GM12878 (cell line): ENCODE data around the gene ARSD. TPM values are rescaled to one million over a fixed set of nuclear protein-coding genes. Genes with fewer than 3 reads are reported as not detected.

Experiments
- ATAC-seq: fragments of 200-7000 bp; cut with Tn5 transposase; 3 replicates; pipeline ENCODE4 v1.9.1; 2020; ENCODE audit warnings: mild to moderate bottlenecking, moderate library complexity
- BruUV-seq: library from RNA; stranded (reverse); fragments of 400-500 nt; replicated peaks from 2 replicates; lab custom pipeline; 2021; lab: Mats Ljungman, UMichigan
- CTCF ChIA-PET: fragments of 300-600 bp; sonication (Branson Sonifier 250); formaldehyde crosslinking; extraction: SDS; loops from one replicate; lab custom pipeline; 2021; ENCODE audit warnings: inconsistent platforms; lab: Yijun Ruan, JAX
- POLR2A ChIA-PET: fragments of 350-600 bp; formaldehyde crosslinking; extraction: SDS; loops from one replicate; lab custom pipeline; 2021; ENCODE audit warnings: inconsistent platforms; lab: Charles Lee
- RAD21 ChIA-PET: fragments of 300-600 bp; sonication (Branson Sonifier 250); formaldehyde crosslinking; loops from one replicate; lab custom pipeline; 2023; ENCODE audit warnings: antibody characterized with exemption; ENCODE audit not compliant: unreplicated experiment; lab: Charles Lee
- SMC1A ChIA-PET: fragments of 300-600 bp; sonication (Branson Sonifier 250); formaldehyde crosslinking; loops from one replicate; lab custom pipeline; 2023; ENCODE audit not compliant: unreplicated experiment, uncharacterized antibody; lab: Charles Lee
- DNase-seq: peaks from one replicate; pipeline ENCODE4 v3.0.0-alpha.2; 2011; ENCODE audit warnings: low read depth, low spot score
- FAIRE-seq: peaks from 3 replicates; lab custom pipeline; 2011; peaks lifted over from hg19 to GRCh38; lab: Jason Lieb, UNC
- H2AFZ ChIP-seq: 2 replicates; pipeline ENCODE4 v1.6.0; 2011; ENCODE audit warnings: low read depth, low read length, control low read depth; ENCODE audit not compliant: control insufficient read depth
- H3K27ac ChIP-seq: 2 replicates; pipeline ENCODE4 v1.5.1; 2011; ENCODE audit warnings: control low read depth; ENCODE audit not compliant: control insufficient read depth, insufficient read depth
- H3K27me3 ChIP-seq, 2 experiments: replicated peaks in 1 of 2; 2 replicates each; pipeline versions ENCODE4 v1.6.0 to v1.6.1; 2011; ENCODE audit warnings: low read length in 1 of 2; ENCODE audit not compliant: control insufficient read depth in 2 of 2, insufficient read depth in 2 of 2
- H3K36me3 ChIP-seq, 2 experiments: 2 replicates each; pipeline ENCODE4 v1.5.1; 2011; ENCODE audit warnings: low read length in 1 of 2; ENCODE audit not compliant: control insufficient read depth in 2 of 2, insufficient read depth in 2 of 2
- H3K4me1 ChIP-seq: 2 replicates; pipeline ENCODE4 v1.6.1; 2011; ENCODE audit warnings: mild to moderate bottlenecking, low read length, moderate library complexity, mixed read lengths; ENCODE audit not compliant: control insufficient read depth, insufficient read depth
- H3K4me2 ChIP-seq: 2 replicates; pipeline ENCODE4 v1.6.0; 2011; ENCODE audit warnings: control low read depth; ENCODE audit not compliant: control insufficient read depth, insufficient read depth
- H3K4me3 ChIP-seq: fragments of 200-600 bp; sonication (generic); 2 replicates; pipeline ENCODE4 v1.5.1; 2016
- H3K79me2 ChIP-seq: 2 replicates; pipeline ENCODE4 v1.6.0; 2011; ENCODE audit warnings: low read length; ENCODE audit not compliant: control insufficient read depth, insufficient read depth
- H3K9ac ChIP-seq: 2 replicates; pipeline ENCODE4 v1.8.0; 2011; ENCODE audit warnings: low read length, control low read depth, mixed read lengths; ENCODE audit not compliant: control insufficient read depth, insufficient read depth
- H3K9me3 ChIP-seq: replicated peaks from 3 replicates; pipeline ENCODE4 v1.5.1; 2011; ENCODE audit warnings: mild to moderate bottlenecking, low read length; ENCODE audit not compliant: control insufficient read depth, insufficient read depth
- H4K20me1 ChIP-seq: 2 replicates; pipeline ENCODE4 v1.6.0; 2011; ENCODE audit not compliant: control insufficient read depth, insufficient read depth
- EZH2 ChIP-seq: IDR thresholded peaks from 2 replicates; pipeline ENCODE4 v1.6.1; 2012; ENCODE audit warnings: low read depth, mild to moderate bottlenecking, control low read depth, inconsistent platforms, low read length, borderline replicate concordance; ENCODE audit not compliant: control insufficient read depth
- GATAD2B ChIP-seq: fragments of 450-650 bp; conservative IDR thresholded peaks from 2 replicates; pipeline ENCODE4 v1.6.1; 2017; ENCODE audit warnings: low read depth, mild to moderate bottlenecking, moderate library complexity
- HCFC1 ChIP-seq: fragments of 150-350 bp; IDR thresholded peaks from 2 replicates; pipeline ENCODE4 v1.6.1; 2014; ENCODE audit warnings: low read length
- IKZF1 ChIP-seq: fragments of 450-650 bp; conservative IDR thresholded peaks from 2 replicates; pipeline ENCODE4 v1.6.1; 2017; ENCODE audit warnings: antibody characterized with exemption, mild to moderate bottlenecking
- JUND ChIP-seq: IDR thresholded peaks from 2 replicates; pipeline ENCODE4 v1.6.1; 2012; ENCODE audit warnings: low read depth, mild to moderate bottlenecking, low read length, improper control_type of control experiment, moderate library complexity
- NFYA ChIP-seq: IDR thresholded peaks from 2 replicates; pipeline ENCODE4 v1.6.1; 2011; ENCODE audit warnings: low read depth, mild to moderate bottlenecking, low read length, improper control_type of control experiment, borderline replicate concordance
- NR2C1 ChIP-seq: fragments of 450-650 bp; IDR thresholded peaks from 2 replicates; pipeline ENCODE4 v1.6.1; 2017; ENCODE audit warnings: antibody characterized with exemption, mild to moderate bottlenecking, moderate library complexity
- POLR2A ChIP-seq: IDR thresholded peaks from 2 replicates; pipeline ENCODE4 v1.6.1; 2011; ENCODE audit warnings: low read depth, mild to moderate bottlenecking, low read length
- RFX5 ChIP-seq: IDR thresholded peaks from 2 replicates; pipeline ENCODE4 v1.6.1; 2011; ENCODE audit warnings: low read depth, low read length, improper control_type of control experiment
- SREBF1 ChIP-seq: IDR thresholded peaks from 2 replicates; pipeline ENCODE4 v1.6.1; 2012; ENCODE audit warnings: mild to moderate bottlenecking, low read length
- TARDBP ChIP-seq: IDR thresholded peaks from 2 replicates; pipeline ENCODE4 v1.6.1; 2016; ENCODE audit warnings: borderline replicate concordance
- ZNF384 ChIP-seq: IDR thresholded peaks from 2 replicates; pipeline ENCODE4 v1.6.1; 2012; ENCODE audit warnings: low read depth, mild to moderate bottlenecking, low read length, improper control_type of control experiment, borderline replicate concordance
- WGBS: methylation state at CpG from one replicate; pipeline ENCODE4 v1.1.6; 2016; ENCODE audit warnings: low lambda C conversion rate; ENCODE audit not compliant: insufficient replicate concordance, insufficient coverage; ENCODE audit errors: missing lambda C conversion rate; 5-methylcytosine and 5-hydroxymethylcytosine counted together
- in situ Hi-C: fragments of 300-500 bp; cut with MboI; formaldehyde crosslinking; loops from 9 replicates; pipeline ENCODE4 v1.14.3; 2018; ENCODE audit warnings: mixed read lengths
- intact Hi-C: fragments of 100-400 bp; cut with micrococcal nuclease; formaldehyde crosslinking; loops from one replicate; pipeline ENCODE4 v1.14.2; 2022; ENCODE audit not compliant: unreplicated experiment
- polyA plus RNA-seq, 11 experiments: library from polyadenylated mRNA; depleted of rRNA in 4 of 11; unstranded in 6 of 11; stranded (reverse) in 5 of 11; fragments of >200 nt; fragmentation: Nextera tagmentation in 4 of 11; fragmentation: Illumina TruSeq in 1 of 11; extraction: Ambion mirVana in 4 of 11; extraction: Trizol in 1 of 11; gene quantifications; 1 replicate in 1 of 11; 2 replicates in 10 of 11; pipeline versions ENCODE4 v1.2.1 to v1.2.3, GENCODE V29; 2011 to 2016; ENCODE audit warnings: inconsistent platforms in 2 of 11, missing spikeins in 2 of 11, low read depth in 1 of 11
- total RNA-seq, 4 experiments: library from RNA; depleted of rRNA in 3 of 4; stranded (reverse); fragments of >200 nt in 3 of 4; fragmentation: Illumina TruSeq in 1 of 4; extraction: Trizol in 1 of 4; gene quantifications; 2 replicates each; pipeline versions ENCODE4 v1.2.1 to v1.2.3, GENCODE V29; 2013 to 2021

The ARSD gene
- total and polyA plus RNA-seq, 10 of the 15 experiments (the other 5 are each of a cell fraction or from before 2014, with no cell fraction given): 0.05 to 1.5 (median 0.43) TPM

DNA sequence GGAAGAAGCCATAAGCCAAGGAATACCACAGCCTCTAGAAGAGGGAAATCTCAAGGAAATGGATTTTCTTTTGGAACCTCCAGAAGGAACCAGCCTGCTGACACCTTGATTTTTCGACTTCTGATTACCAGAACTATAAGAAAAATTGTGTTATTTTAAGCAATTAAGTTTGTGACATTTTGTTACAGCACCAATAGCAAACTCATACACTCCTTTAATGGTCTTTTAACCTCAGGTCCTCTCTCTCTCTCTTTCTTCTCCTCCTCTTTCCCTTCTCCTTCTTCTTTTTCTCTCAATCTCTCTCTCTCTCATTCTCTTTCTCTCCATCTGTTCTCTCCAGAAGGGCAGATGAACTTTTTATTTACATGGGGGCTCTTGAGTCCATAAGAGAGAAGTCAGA, 26.3 kb downstream of the ARSD start:
- FAIRE-seq: no peak

DNA sequence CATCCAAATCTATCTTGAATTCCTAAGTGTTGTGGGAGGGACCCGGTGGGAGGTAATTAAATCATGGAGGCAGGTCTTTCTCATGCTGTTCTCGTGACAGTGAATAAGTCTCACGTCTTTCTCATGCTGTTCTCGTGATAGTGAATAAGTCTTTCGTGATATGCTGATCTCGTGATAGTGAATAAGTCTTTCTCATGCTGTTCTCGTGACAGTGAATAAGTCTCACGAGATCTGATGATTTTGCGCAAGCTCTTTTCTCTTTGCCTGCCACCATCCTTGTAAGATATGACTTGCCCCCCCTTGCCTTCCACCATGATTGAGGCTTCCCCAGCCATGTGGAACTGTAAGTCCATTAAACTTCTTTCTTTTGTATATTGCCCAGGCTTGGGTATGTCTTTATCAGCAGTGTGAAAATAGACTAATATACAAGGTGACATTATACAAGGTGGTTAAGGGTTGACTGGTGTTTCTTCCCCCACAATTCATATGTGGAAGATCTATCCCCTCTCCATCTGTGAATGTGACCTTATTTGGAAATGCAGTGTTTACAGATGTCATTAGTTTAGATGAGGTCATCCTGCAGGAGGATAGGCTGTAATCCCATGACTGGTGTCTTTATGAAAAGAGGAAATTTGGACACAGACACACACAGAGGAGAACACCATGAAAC, 27.6 kb downstream of the ARSD start:
- in situ Hi-C loops: no loop called here
- DNase-seq (no peak), ATAC-seq (no peak), FAIRE-seq (no peak)
- Histone ChIP-seq H4K20me1 (no peaks in the 10 kb centered on the region), H3K9ac (no peak overlapping the region), H3K9me3 (no peaks in the 10 kb centered on the region; the same call in 1 of the 3 replicates), H2AFZ (no peak overlapping the region), H3K79me2 (no peaks in the 10 kb centered on the region)
- CTCF ChIA-PET: no interaction called here
- TF ChIP-seq NR2C1 (no peak), GATAD2B (no peak)
- TF ChIP-seq, all 136 proteins: peak for 0
- POLR2A ChIA-PET: no interaction called here
- Histone ChIP-seq H3K27ac (no peak overlapping the region), H3K36me3 (no peaks in the 10 kb centered on the region), H3K4me1 (no peaks in the 10 kb centered on the region), H3K4me2 (no peak overlapping the region), H3K27me3 (no peaks in the 10 kb centered on the region), H3K4me3 (no peak overlapping the region)
- RAD21 ChIA-PET: no interaction called here
- SMC1A ChIA-PET: no interaction called here
- BruUV-seq: no TSS peak
- WGBS: 45% methylated on average over 9 of the region's 9 CpGs
- intact Hi-C loops: no loop called here

More for the DNA sequence above, 26.3 kb downstream of the ARSD start:
- Histone ChIP-seq H3K79me2 (no peaks in the 10 kb centered on the region), H3K9ac (no peak overlapping the region), H3K4me2 (no peak overlapping the region), H3K4me3 (no peak overlapping the region), H2AFZ (no peak overlapping the region)
- no peak for DNase-seq
- CTCF ChIA-PET: no interaction called here
- in situ Hi-C loops: no loop called here
- no peak for ATAC-seq
- TF ChIP-seq HCFC1 (no peak), JUND (no peak), IKZF1 (no peak), SREBF1 (no peak), POLR2A (no peak), RFX5 (no peak), NFYA (no peak), ZNF384 (no peak), TARDBP (no peak), EZH2 (no peak)
- TF ChIP-seq, all 136 proteins: peak for 0
- 0% methylated on average over 1 of the region's 1 CpG for WGBS
- intact Hi-C loops: no loop called here
- Histone ChIP-seq H3K27ac (no peak overlapping the region), H3K9me3 (no peaks in the 10 kb centered on the region; the same call in 1 of the 3 replicates), H3K27me3 (no peaks in the 10 kb centered on the region), H3K4me1 (no peaks in the 10 kb centered on the region), H3K36me3 (no peaks in the 10 kb centered on the region), H4K20me1 (no peaks in the 10 kb centered on the region)
- RAD21 ChIA-PET: no interaction called here
- BruUV-seq: no TSS peak
- SMC1A ChIA-PET: no interaction called here
- POLR2A ChIA-PET: no interaction called here
